Parathyroid adenoma (tissue), 2 donors: Measurements from ENCODE around the gene TCF4.

Experiments used
- H2AFZ ChIP-seq: fragments of 300-600 bp; sonication (generic); one replicate; pipeline ENCODE4 v1.7.0; 2017; ENCODE audit warnings: antibody characterized with exemption, mild to moderate bottlenecking
- H3K27ac ChIP-seq: fragments of 300-600 bp; sonication (generic); one replicate; pipeline ENCODE4 v1.7.0; 2017
- H3K27me3 ChIP-seq: fragments of 300-600 bp; sonication (generic); one replicate; pipeline ENCODE4 v1.7.0; 2017; ENCODE audit warnings: low read length; ENCODE audit not compliant: control insufficient read depth, insufficient read depth
- H3K36me3 ChIP-seq: fragments of 300-600 bp; sonication (generic); one replicate; pipeline ENCODE4 v1.7.0; 2017; ENCODE audit warnings: low read length; ENCODE audit not compliant: control insufficient read depth, insufficient read depth
- H3K4me1 ChIP-seq: fragments of 300-600 bp; sonication (generic); one replicate; pipeline ENCODE4 v1.7.0; 2017; ENCODE audit warnings: control low read depth
- H3K4me2 ChIP-seq: fragments of 300-600 bp; sonication (generic); one replicate; pipeline ENCODE4 v1.7.0; 2017; ENCODE audit warnings: low read length
- H3K4me3 ChIP-seq: fragments of 300-600 bp; sonication (generic); one replicate; pipeline ENCODE4 v1.7.0; 2017; ENCODE audit warnings: low read depth, low read length
- H3K79me2 ChIP-seq: fragments of 300-600 bp; sonication (generic); one replicate; pipeline ENCODE4 v1.7.0; 2017; ENCODE audit warnings: control low read depth
- H3K9ac ChIP-seq: fragments of 300-600 bp; sonication (generic); one replicate; pipeline ENCODE4 v1.7.0; 2017; ENCODE audit warnings: mild to moderate bottlenecking
- H3K9me3 ChIP-seq: fragments of 300-600 bp; sonication (generic); one replicate; pipeline ENCODE4 v1.7.0; 2017; ENCODE audit warnings: low read length; ENCODE audit not compliant: control insufficient read depth
- TF ChIP-seq, protein P1 (sequence below): fragments of 300-600 bp; sonication (generic); IDR thresholded peaks from one replicate; pipeline ENCODE4 v1.7.0; 2017; ENCODE audit warnings: antibody characterized with exemption, mild to moderate bottlenecking
- donor health status: primary hyperparathyroidism.

Gene TCF4

GRCh38 chr18:55386545-55386944 lies 201.4 kb downstream of the TCF4 start:
- Histone ChIP-seq H3K27ac (peak overlapping the region; percentile 76), H3K4me1 (peaks cover 4% of the 10 kb centered on the region)
- TF ChIP-seq, protein P1, sequence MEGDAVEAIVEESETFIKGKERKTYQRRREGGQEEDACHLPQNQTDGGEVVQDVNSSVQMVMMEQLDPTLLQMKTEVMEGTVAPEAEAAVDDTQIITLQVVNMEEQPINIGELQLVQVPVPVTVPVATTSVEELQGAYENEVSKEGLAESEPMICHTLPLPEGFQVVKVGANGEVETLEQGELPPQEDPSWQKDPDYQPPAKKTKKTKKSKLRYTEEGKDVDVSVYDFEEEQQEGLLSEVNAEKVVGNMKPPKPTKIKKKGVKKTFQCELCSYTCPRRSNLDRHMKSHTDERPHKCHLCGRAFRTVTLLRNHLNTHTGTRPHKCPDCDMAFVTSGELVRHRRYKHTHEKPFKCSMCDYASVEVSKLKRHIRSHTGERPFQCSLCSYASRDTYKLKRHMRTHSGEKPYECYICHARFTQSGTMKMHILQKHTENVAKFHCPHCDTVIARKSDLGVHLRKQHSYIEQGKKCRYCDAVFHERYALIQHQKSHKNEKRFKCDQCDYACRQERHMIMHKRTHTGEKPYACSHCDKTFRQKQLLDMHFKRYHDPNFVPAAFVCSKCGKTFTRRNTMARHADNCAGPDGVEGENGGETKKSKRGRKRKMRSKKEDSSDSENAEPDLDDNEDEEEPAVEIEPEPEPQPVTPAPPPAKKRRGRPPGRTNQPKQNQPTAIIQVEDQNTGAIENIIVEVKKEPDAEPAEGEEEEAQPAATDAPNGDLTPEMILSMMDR, result no peak

DNA sequence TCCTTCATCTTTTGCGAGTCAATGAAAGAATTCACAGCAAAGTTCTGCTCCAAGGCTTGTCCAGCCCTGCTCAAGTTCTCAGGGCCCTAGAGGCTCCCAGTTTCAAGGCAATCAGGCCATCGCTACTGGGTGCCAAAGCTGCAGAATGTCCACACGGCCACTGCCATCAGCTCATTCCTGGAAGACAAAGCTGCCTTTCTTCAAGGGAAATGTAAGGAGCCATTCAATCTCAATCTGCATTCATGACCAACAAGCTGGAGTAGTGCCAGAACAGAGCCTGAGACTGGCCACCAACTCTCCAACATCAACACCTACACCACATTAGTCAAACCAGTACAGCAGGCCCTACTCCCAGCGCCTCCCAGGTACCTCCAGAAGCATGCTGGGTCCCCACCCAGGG lies 202.2 kb downstream of the TCF4 start:
- no peaks in the 10 kb centered on the region for H3K27me3 ChIP-seq
- no peak overlapping the region for H3K27ac ChIP-seq
- no peaks in the 10 kb centered on the region for H3K36me3 ChIP-seq
- H3K4me1 ChIP-seq, result peaks cover 4% of the 10 kb centered on the region
- H3K4me2 ChIP-seq, result no peak overlapping the region
- H3K9me3 ChIP-seq, result no peaks in the 10 kb centered on the region
- TF ChIP-seq, protein P1, result no peak
- no peaks in the 10 kb centered on the region for H3K79me2 ChIP-seq
- H2AFZ ChIP-seq, result no peak overlapping the region
- no peak overlapping the region for H3K9ac ChIP-seq
- no peak overlapping the region for H3K4me3 ChIP-seq

More at GRCh38 chr18:55386545-55386944, 201.4 kb downstream of the TCF4 start:
- H3K4me3 ChIP-seq, result no peak overlapping the region
- no peak overlapping the region for H3K4me2 ChIP-seq
- H3K36me3 ChIP-seq, result no peaks in the 10 kb centered on the region
- no peak overlapping the region for H3K9ac ChIP-seq
- H3K79me2 ChIP-seq, result no peaks in the 10 kb centered on the region
- H2AFZ ChIP-seq, result no peak overlapping the region
- no peaks in the 10 kb centered on the region for H3K27me3 ChIP-seq
- no peaks in the 10 kb centered on the region for H3K9me3 ChIP-seq

- no peaks in the 10 kb centered on the region for H3K36me3 ChIP-seq
- H2AFZ ChIP-seq, result no peak overlapping the region
- H3K4me1 ChIP-seq, result peaks cover 4% of the 10 kb centered on the region
- H3K9ac ChIP-seq, result no peak overlapping the region
- H3K9me3 ChIP-seq, result no peaks in the 10 kb centered on the region
- H3K27ac ChIP-seq, result no peak overlapping the region
- H3K79me2 ChIP-seq, result peaks cover 4% of the 10 kb centered on the region
- no peak overlapping the region for H3K4me2 ChIP-seq
- H3K4me3 ChIP-seq, result no peak overlapping the region
- no peaks in the 10 kb centered on the region for H3K27me3 ChIP-seq
- TF ChIP-seq, protein P1, result peak; percentile 43
These were observed 203.3 kb downstream of the TCF4 start for GRCh38 chr18:55384551-55385275.

DNA sequence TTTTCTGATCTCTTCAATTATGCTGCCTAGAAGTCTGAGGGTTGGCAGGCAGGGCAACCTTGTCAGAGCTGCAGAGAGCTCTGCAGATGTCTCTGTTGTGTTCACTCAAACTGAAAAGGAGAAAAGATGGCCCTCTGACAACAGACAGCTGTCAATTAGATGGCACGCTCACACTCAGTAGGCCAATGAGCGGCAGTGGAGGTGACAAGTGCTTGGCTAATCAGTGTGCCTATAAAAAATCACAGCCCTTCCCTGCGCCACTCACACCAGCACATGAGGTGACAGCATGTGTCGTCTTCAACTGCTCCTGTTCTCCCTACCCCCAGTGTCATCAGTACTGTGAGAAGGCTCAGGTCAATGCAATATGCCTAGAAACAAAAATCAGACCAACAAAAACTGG lies 203.9 kb downstream of the TCF4 start:
- Histone ChIP-seq H3K9ac (no peak overlapping the region), H3K4me3 (no peak overlapping the region), H3K27ac (no peak overlapping the region), H3K4me2 (no peak overlapping the region), H3K27me3 (no peaks in the 10 kb centered on the region), H3K4me1 (peaks cover 4% of the 10 kb centered on the region), H2AFZ (no peak overlapping the region), H3K9me3 (no peaks in the 10 kb centered on the region), H3K36me3 (no peaks in the 10 kb centered on the region), H3K79me2 (peaks cover 4% of the 10 kb centered on the region)
- TF ChIP-seq, protein P1, result no peak

GRCh38 chr18:55382277-55382805 lies 205.7 kb downstream of the TCF4 start:
- Histone ChIP-seq H3K4me1 (peaks cover 4% of the 10 kb centered on the region), H3K27me3 (no peaks in the 10 kb centered on the region), H3K27ac (no peak overlapping the region)

More at GRCh38 chr18:55382277-55382805, 205.7 kb downstream of the TCF4 start:
- Histone ChIP-seq H3K9me3 (no peaks in the 10 kb centered on the region), H3K4me2 (no peak overlapping the region), H3K4me3 (no peak overlapping the region), H3K79me2 (peaks cover 4% of the 10 kb centered on the region), H2AFZ (no peak overlapping the region), H3K9ac (no peak overlapping the region), H3K36me3 (no peaks in the 10 kb centered on the region)
- TF ChIP-seq, protein P1, result no peak
